ENCODE measurements around the gene BRIP1.
A peak's percentile ranks its signal among the peaks of the same experiment; 100 is the strongest.

BRIP1 gene

DNA sequence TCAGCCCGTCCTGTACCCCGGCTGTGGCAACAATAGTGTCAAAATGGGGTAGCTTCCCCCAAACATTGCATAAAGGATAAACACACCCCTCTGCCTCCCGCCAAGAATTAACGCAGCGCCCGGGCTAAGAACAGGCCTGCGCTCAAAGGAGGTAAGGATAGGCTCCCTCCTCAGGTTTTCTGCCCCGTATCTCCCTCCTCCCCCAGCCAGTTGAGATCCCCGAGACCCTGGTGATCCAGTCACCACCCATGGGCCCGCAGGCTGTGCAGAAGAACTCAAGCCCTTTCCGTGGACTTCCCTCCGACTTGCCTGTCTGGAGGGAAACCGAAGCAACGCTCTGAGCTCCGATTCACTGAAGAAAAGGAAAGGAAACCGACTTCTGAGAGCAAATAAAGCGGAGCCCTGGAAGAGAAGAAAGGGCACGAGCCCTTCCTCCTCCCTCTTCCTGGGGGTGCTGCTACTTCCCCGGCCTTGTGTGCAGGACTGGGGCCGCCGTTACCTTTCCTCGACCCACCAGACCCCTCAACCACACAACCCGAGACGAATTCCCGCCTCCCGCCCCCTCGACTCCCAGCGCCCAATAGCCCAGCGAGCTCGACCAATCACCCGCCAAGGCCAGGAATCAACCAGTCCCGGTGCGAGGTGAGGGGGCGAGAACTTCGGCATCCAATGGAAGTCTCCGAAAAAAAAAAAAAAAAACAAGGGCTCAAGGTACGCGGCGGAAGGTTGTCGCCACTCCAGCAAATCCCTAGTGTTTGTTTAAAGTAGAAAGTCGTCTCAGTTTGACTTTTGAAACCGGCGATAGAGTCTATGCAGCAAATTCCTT is at the start of gene BRIP1:
BRIP1 (minus strand) TSS at position 554 of the 826 bp plus-strand sequence. CDS start 1,989 bp downstream, outside the sequence.
- H3K79me2 ChIP-seq (ENCODE audit: insufficient read depth, low read depth) = peaks cover 10% of the 10 kb centered on the region; the same call in 1 of the 2 replicates
- H3K4me1 ChIP-seq (ENCODE audit: low read depth, poor library complexity, severe bottlenecking) = peaks cover 27% of the 10 kb centered on the region
- H3K4me3 ChIP-seq (IDR thresholded peaks at IDR 0.05; ENCODE audit: insufficient read depth, low read depth, low read length) = no peak within 1 kb of the TSS
- no peaks in the 10 kb centered on the region for H4K20me1 ChIP-seq (ENCODE audit: insufficient read depth)
- TF ChIP-seq CTCF (conservative IDR thresholded peaks at IDR 0.05; ENCODE audit: low read depth, low read length) = no peak
- peak within 1 kb of the TSS; percentile 93 for H3K9ac ChIP-seq
- peak within 1 kb of the TSS; percentile 90 for H3K27ac ChIP-seq
- peak within 1 kb of the TSS; percentile 89 for H3K4me2 ChIP-seq
- no peaks in the 10 kb centered on the region; the same call in 1 of the 2 replicates for H3K36me3 ChIP-seq (ENCODE audit: insufficient read depth)
- peak within 1 kb of the TSS; percentile 98 for H2AFZ ChIP-seq (ENCODE audit: low read depth)
- no peaks in the 10 kb centered on the region for H3K27me3 ChIP-seq (ENCODE audit: insufficient read depth, low read depth)

DNA sequence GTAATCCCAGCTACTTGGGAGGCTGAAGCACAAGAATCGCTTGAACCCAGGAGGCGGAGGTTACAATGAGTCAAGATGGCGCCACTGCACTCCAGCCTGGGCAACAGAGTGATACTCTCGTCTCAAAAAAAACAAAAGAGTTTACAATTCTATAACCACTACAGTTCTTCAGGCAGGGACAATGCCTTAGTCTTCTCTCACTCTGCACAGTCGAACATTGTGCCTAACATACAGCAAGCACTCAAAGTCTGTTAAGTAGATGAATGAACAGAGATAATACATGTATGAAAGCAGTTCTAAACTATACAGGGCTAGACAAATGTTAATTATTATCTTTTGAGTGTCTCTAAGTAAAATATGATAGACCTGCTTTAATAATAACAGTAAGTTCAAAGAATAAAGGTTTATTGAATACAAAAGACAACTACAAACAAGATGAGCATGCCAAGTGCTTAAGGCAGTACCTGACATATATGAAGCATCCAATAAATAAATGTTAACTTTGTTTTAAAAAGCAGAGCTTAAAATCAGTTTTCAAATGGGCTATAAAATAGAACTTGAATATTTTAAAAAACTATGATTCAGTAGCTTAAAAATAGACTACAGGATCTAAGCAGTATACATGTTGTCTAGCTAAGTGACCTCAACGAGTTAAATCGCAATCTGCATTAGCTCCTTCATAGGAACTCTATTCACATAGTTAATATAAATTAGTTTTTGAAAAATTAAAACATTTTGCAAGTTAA is 45.1 kb upstream of the BRIP1 start:
- no peak overlapping the region for H3K4me3 ChIP-seq (IDR thresholded peaks at IDR 0.05; ENCODE audit: insufficient read depth, low read depth, low read length)
- no peak overlapping the region for H3K4me2 ChIP-seq
- H3K27ac ChIP-seq = no peak overlapping the region
- no peaks in the 10 kb centered on the region for H3K27me3 ChIP-seq (ENCODE audit: insufficient read depth, low read depth)
- H4K20me1 ChIP-seq (ENCODE audit: insufficient read depth) = no peaks in the 10 kb centered on the region
- no peaks in the 10 kb centered on the region for H3K79me2 ChIP-seq (ENCODE audit: insufficient read depth, low read depth)
- peaks cover 11% of the 10 kb centered on the region for H3K4me1 ChIP-seq (ENCODE audit: low read depth, poor library complexity, severe bottlenecking)
- no peak for TF ChIP-seq CTCF (conservative IDR thresholded peaks at IDR 0.05; ENCODE audit: low read depth, low read length)
- H3K9ac ChIP-seq = no peak overlapping the region
- H2AFZ ChIP-seq (ENCODE audit: low read depth) = no peak overlapping the region
- peaks cover 5% of the 10 kb centered on the region for H3K36me3 ChIP-seq (ENCODE audit: insufficient read depth)

- no peak for TF ChIP-seq CTCF (conservative IDR thresholded peaks at IDR 0.05; ENCODE audit: low read depth, low read length)
- Histone ChIP-seq H3K4me1 (ENCODE audit: low read depth, poor library complexity, severe bottlenecking) (no peaks in the 10 kb centered on the region), H2AFZ (ENCODE audit: low read depth) (no peak overlapping the region), H3K79me2 (ENCODE audit: insufficient read depth, low read depth) (no peaks in the 10 kb centered on the region), H3K9ac (no peak overlapping the region), H3K27ac (no peak overlapping the region), H3K27me3 (ENCODE audit: insufficient read depth, low read depth) (no peaks in the 10 kb centered on the region), H3K4me3 (IDR thresholded peaks at IDR 0.05; ENCODE audit: insufficient read depth, low read depth, low read length) (no peak overlapping the region), H3K36me3 (ENCODE audit: insufficient read depth) (peaks cover 5% of the 10 kb centered on the region), H4K20me1 (ENCODE audit: insufficient read depth) (no peaks in the 10 kb centered on the region), H3K4me2 (no peak overlapping the region)
Measured at GRCh38 chr17:61907361-61907760, 44.0 kb upstream of the BRIP1 start.

GRCh38 chr17:61904094-61904710 is 40.9 kb upstream of the BRIP1 start:
- Histone ChIP-seq H3K9ac (no peak overlapping the region), H3K27me3 (ENCODE audit: insufficient read depth, low read depth) (no peaks in the 10 kb centered on the region), H4K20me1 (ENCODE audit: insufficient read depth) (no peaks in the 10 kb centered on the region), H3K36me3 (ENCODE audit: insufficient read depth) (no peaks in the 10 kb centered on the region; the same call in 1 of the 2 replicates), H3K4me3 (IDR thresholded peaks at IDR 0.05; ENCODE audit: insufficient read depth, low read depth, low read length) (no peak overlapping the region), H2AFZ (ENCODE audit: low read depth) (no peak overlapping the region), H3K4me2 (peak overlapping the region; percentile 10; the same call in 1 of the 2 replicates), H3K27ac (peak overlapping the region; percentile 5; the same call in 1 of the 2 replicates), H3K79me2 (ENCODE audit: insufficient read depth, low read depth) (no peaks in the 10 kb centered on the region), H3K4me1 (ENCODE audit: low read depth, poor library complexity, severe bottlenecking) (no peaks in the 10 kb centered on the region)
- no peak for TF ChIP-seq CTCF (conservative IDR thresholded peaks at IDR 0.05; ENCODE audit: low read depth, low read length)

Data from KMS-11 (cell line).